DND-41 (cell line): ENCODE results near the gene SYNC.

Source experiments
- EZH2 ChIP-seq: IDR thresholded peaks from 3 replicates; pipeline ENCODE4 v1.6.1; 2012; ENCODE audit warnings: borderline replicate concordance, low read depth, mild to moderate bottlenecking, moderate library complexity, low read length, inconsistent platforms; ENCODE audit not compliant: severe bottlenecking
- TF ChIP-seq, protein P1 (sequence below): IDR thresholded peaks from 2 replicates; pipeline ENCODE4 v1.5.1; 2012; ENCODE audit warnings: borderline replicate concordance, low read length, moderate library complexity, mild to moderate bottlenecking; ENCODE audit not compliant: poor library complexity, severe bottlenecking; ENCODE audit errors: extremely low read depth

DNA sequence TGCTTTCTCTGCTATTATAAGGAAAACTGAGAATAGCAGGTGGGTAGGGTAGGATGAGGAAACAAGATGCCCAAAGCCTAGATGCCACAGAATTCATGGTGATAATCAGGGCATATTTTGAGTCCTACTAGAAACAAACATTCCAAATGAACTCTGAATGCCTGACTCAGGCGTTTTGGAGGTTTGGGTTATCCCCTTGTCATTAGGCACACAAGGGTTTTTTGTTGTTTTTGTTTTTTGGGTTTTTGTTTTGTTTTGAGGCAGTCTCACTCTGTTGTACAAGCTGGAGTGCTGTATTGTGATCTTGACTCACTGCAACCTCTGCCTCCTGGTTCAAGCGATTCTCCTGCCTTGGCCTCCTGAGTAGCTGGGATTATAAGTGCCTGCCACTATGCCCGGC is 19.2 kb downstream of the SYNC start:
- TF ChIP-seq, protein P1, sequence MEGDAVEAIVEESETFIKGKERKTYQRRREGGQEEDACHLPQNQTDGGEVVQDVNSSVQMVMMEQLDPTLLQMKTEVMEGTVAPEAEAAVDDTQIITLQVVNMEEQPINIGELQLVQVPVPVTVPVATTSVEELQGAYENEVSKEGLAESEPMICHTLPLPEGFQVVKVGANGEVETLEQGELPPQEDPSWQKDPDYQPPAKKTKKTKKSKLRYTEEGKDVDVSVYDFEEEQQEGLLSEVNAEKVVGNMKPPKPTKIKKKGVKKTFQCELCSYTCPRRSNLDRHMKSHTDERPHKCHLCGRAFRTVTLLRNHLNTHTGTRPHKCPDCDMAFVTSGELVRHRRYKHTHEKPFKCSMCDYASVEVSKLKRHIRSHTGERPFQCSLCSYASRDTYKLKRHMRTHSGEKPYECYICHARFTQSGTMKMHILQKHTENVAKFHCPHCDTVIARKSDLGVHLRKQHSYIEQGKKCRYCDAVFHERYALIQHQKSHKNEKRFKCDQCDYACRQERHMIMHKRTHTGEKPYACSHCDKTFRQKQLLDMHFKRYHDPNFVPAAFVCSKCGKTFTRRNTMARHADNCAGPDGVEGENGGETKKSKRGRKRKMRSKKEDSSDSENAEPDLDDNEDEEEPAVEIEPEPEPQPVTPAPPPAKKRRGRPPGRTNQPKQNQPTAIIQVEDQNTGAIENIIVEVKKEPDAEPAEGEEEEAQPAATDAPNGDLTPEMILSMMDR: no peak
- TF ChIP-seq EZH2: no peak
